Loucy (cell line): Measurements from ENCODE around the gene TUBB2A.
"Not testable (repeated sequence)": the region's sequence is repeated elsewhere in the genome, so short reads cannot be mapped to it uniquely, and the experiment has no call there.

Experiments used
- H2AFZ ChIP-seq: fragments of 200-600 bp; sonication (generic); 2 replicates; pipeline ENCODE4 v1.6.0; 2016; ENCODE audit warnings: antibody characterized with exemption, mild to moderate bottlenecking, low read length, moderate library complexity
- H3F3A ChIP-seq: fragments of 200-600 bp; 2 replicates; pipeline ENCODE4 v1.6.0; 2016; ENCODE audit warnings: antibody characterized with exemption, low read depth, mild to moderate bottlenecking
- H3K27me3 ChIP-seq: fragments of 200-600 bp; sonication (generic); 2 replicates; pipeline ENCODE4 v1.6.1; 2014; ENCODE audit warnings: low read length, mild to moderate bottlenecking; ENCODE audit not compliant: insufficient read depth, poor library complexity, severe bottlenecking
- H3K36me3 ChIP-seq: fragments of 200-600 bp; sonication (generic); 2 replicates; pipeline ENCODE4 v1.6.1; 2016; ENCODE audit warnings: low read length; ENCODE audit not compliant: insufficient read depth
- H3K4me1 ChIP-seq: fragments of 200-600 bp; sonication (generic); 2 replicates; pipeline ENCODE4 v1.5.1; 2014; ENCODE audit warnings: low read length, mild to moderate bottlenecking; ENCODE audit not compliant: insufficient read depth, poor library complexity, severe bottlenecking
- H3K4me2 ChIP-seq: fragments of 200-600 bp; sonication (generic); 2 replicates; pipeline ENCODE4 v1.6.0; 2014; ENCODE audit warnings: antibody characterized with exemption, low read length, low read depth, mild to moderate bottlenecking; ENCODE audit not compliant: poor library complexity, severe bottlenecking
- H3K4me3 ChIP-seq: fragments of 200-600 bp; sonication (generic); 2 replicates; pipeline ENCODE4 v1.5.1; 2014; ENCODE audit warnings: low read length, mild to moderate bottlenecking, mixed read lengths; ENCODE audit not compliant: poor library complexity, severe bottlenecking
- H3K79me2 ChIP-seq: fragments of 200-600 bp; sonication (generic); 2 replicates; pipeline ENCODE4 v1.6.1; 2014; ENCODE audit warnings: low read length; ENCODE audit not compliant: insufficient read depth
- H3K9ac ChIP-seq: fragments of 200-600 bp; sonication (generic); 2 replicates; pipeline ENCODE4 v1.6.0; 2014; ENCODE audit warnings: mild to moderate bottlenecking, low read depth, low read length, moderate library complexity; ENCODE audit not compliant: poor library complexity, severe bottlenecking
- H3K9me2 ChIP-seq: fragments of 200-600 bp; sonication (generic); replicated peaks from 2 replicates; pipeline ENCODE4 v1.6.1; 2016; ENCODE audit warnings: low read depth, low read length, mixed read lengths
- H3K9me3 ChIP-seq: fragments of 200-600 bp; sonication (generic); 2 replicates; pipeline ENCODE4 v1.6.1; 2014; ENCODE audit warnings: mild to moderate bottlenecking, antibody characterized with exemption, low read length, low read depth; ENCODE audit not compliant: insufficient read depth
- H4K20me1 ChIP-seq: fragments of 200-600 bp; sonication (generic); 2 replicates; pipeline ENCODE4 v1.6.0; 2014; ENCODE audit warnings: antibody characterized with exemption, low read length, mild to moderate bottlenecking; ENCODE audit not compliant: insufficient read depth, poor library complexity, severe bottlenecking
- CTCF ChIP-seq: fragments of 200-600 bp; sonication (generic); conservative IDR thresholded peaks from 2 replicates; pipeline ENCODE4 v1.5.1; 2014; ENCODE audit warnings: mild to moderate bottlenecking, antibody characterized with exemption, low read length
- EZH2phosphoT487 ChIP-seq: fragments of 200-600 bp; IDR thresholded peaks from 2 replicates; pipeline ENCODE4 v1.6.1; 2018; ENCODE audit warnings: antibody characterized with exemption, mild to moderate bottlenecking, moderate library complexity, borderline replicate concordance

Gene TUBB2A

GRCh38 chr6:3155416-3155815, 1.9 kb downstream of the TUBB2A start:
- not testable (repeated sequence) for H3K9me2 ChIP-seq, H3K79me2 ChIP-seq, H3F3A ChIP-seq, H3K9me3 ChIP-seq, H3K9ac ChIP-seq, H2AFZ ChIP-seq, H4K20me1 ChIP-seq, H3K36me3 ChIP-seq, H3K27me3 ChIP-seq
- H3K4me2 ChIP-seq: peak overlapping the region; percentile 76
- H3K4me1 ChIP-seq: peaks cover 24% of the 10 kb centered on the region
- H3K4me3 ChIP-seq: peak overlapping the region; percentile 50

- Histone ChIP-seq H3F3A (peaks cover 6% of the 10 kb centered on the region), H3K4me3 (no peak overlapping the region), H2AFZ (no peak overlapping the region), H3K27me3 (no peaks in the 10 kb centered on the region), H3K4me2 (no peak overlapping the region), H3K4me1 (peaks cover 11% of the 10 kb centered on the region), H3K79me2 (no peaks in the 10 kb centered on the region; the same call in 1 of the 2 replicates), H3K9me3 (no peaks in the 10 kb centered on the region), H3K9ac (no peak overlapping the region), H3K36me3 (no peaks in the 10 kb centered on the region; the same call in 1 of the 2 replicates), H4K20me1 (no peaks in the 10 kb centered on the region), H3K9me2 (no peaks in the 10 kb centered on the region)
- TF ChIP-seq CTCF (no peak), EZH2phosphoT487 (no peak)
Observed at GRCh38 chr6:3152689-3153088, 4.7 kb downstream of the TUBB2A start.

- H3K9ac ChIP-seq: no peak overlapping the region
- H2AFZ ChIP-seq: no peak overlapping the region
- no peaks in the 10 kb centered on the region for H3K79me2 ChIP-seq
- no peaks in the 10 kb centered on the region; the same call in 1 of the 2 replicates for H3K36me3 ChIP-seq
- H3K27me3 ChIP-seq: no peaks in the 10 kb centered on the region
- no peak for TF ChIP-seq CTCF
- no peak for TF ChIP-seq EZH2phosphoT487
- H3K4me1 ChIP-seq: peaks cover 10% of the 10 kb centered on the region
- H3K9me2 ChIP-seq: no peaks in the 10 kb centered on the region
- H3K4me3 ChIP-seq: no peak overlapping the region
- H3F3A ChIP-seq: peaks cover 6% of the 10 kb centered on the region
- no peaks in the 10 kb centered on the region for H4K20me1 ChIP-seq
- H3K4me2 ChIP-seq: no peak overlapping the region
- H3K9me3 ChIP-seq: no peaks in the 10 kb centered on the region
Observed at GRCh38 chr6:3151691-3152090, 5.7 kb downstream of the TUBB2A start.

- H2AFZ ChIP-seq: no peak overlapping the region
- TF ChIP-seq CTCF (no peak; the same call in 1 of the 2 replicates), EZH2phosphoT487 (no peak)
- H3K4me1 ChIP-seq: peaks cover 10% of the 10 kb centered on the region
Observed at GRCh38 chr6:3147914-3148757, 9.2 kb downstream of the TUBB2A start.

More at GRCh38 chr6:3147914-3148757, 9.2 kb downstream of the TUBB2A start:
- H3K4me3 ChIP-seq: no peak overlapping the region
- no peaks in the 10 kb centered on the region for H3K9me2 ChIP-seq
- no peaks in the 10 kb centered on the region for H4K20me1 ChIP-seq
- no peak overlapping the region for H3K9ac ChIP-seq
- H3F3A ChIP-seq: peaks cover 1% of the 10 kb centered on the region
- H3K27me3 ChIP-seq: no peaks in the 10 kb centered on the region
- no peaks in the 10 kb centered on the region; the same call in 1 of the 2 replicates for H3K36me3 ChIP-seq
- no peaks in the 10 kb centered on the region for H3K79me2 ChIP-seq
- no peak overlapping the region for H3K4me2 ChIP-seq
- no peaks in the 10 kb centered on the region for H3K9me3 ChIP-seq
